DOHH2 (cell line): ENCODE data around the gene ZNF286A.

Experiments used
- EZH2phosphoT487 ChIP-seq: fragments of 200-600 bp; sonication (generic); IDR thresholded peaks from 2 replicates; pipeline ENCODE4 v1.6.1; 2017; ENCODE audit warnings: borderline replicate concordance, mild to moderate bottlenecking, antibody characterized with exemption, low read length, moderate library complexity, mixed read lengths
- TF ChIP-seq, protein P1 (sequence below): fragments of 200-600 bp; sonication (generic); IDR thresholded peaks from one replicate; pipeline ENCODE4 v1.5.1; 2014; ENCODE audit warnings: antibody characterized with exemption, mild to moderate bottlenecking, low read depth, low read length; ENCODE audit not compliant: poor library complexity, severe bottlenecking

DNA sequence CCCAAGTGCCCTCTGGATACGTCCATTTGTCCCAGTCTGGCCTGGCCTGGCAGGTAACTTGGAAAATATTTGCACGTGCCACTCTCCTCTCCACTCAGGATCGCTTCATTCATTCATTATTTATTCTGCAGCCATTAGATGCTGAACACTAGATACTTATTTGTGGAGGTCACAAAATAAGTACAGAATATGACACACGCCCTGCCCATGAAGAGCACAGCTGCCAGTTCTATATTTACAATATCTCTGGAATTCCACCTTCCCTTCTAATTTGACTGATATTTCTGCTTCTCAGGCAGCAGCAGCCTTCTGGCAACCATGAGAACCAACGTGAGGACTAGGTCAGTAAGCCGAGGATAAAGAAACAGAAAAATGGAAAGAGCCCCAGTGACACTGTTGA lies 36.4 kb upstream of the ZNF286A start:
- TF ChIP-seq, protein P1, sequence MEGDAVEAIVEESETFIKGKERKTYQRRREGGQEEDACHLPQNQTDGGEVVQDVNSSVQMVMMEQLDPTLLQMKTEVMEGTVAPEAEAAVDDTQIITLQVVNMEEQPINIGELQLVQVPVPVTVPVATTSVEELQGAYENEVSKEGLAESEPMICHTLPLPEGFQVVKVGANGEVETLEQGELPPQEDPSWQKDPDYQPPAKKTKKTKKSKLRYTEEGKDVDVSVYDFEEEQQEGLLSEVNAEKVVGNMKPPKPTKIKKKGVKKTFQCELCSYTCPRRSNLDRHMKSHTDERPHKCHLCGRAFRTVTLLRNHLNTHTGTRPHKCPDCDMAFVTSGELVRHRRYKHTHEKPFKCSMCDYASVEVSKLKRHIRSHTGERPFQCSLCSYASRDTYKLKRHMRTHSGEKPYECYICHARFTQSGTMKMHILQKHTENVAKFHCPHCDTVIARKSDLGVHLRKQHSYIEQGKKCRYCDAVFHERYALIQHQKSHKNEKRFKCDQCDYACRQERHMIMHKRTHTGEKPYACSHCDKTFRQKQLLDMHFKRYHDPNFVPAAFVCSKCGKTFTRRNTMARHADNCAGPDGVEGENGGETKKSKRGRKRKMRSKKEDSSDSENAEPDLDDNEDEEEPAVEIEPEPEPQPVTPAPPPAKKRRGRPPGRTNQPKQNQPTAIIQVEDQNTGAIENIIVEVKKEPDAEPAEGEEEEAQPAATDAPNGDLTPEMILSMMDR = no peak
- no peak for TF ChIP-seq EZH2phosphoT487
